H9 (cell line): Measurements from ENCODE around the gene KIRREL3. TPM values are rescaled to one million over a fixed set of nuclear protein-coding genes. Genes with fewer than 3 reads are reported as not detected.

ENCODE experiments used
- DNase-seq: peaks from one replicate; pipeline ENCODE4 v3.0.0-alpha.2; 2017
- H2AFZ ChIP-seq: one replicate; pipeline ENCODE4 v1.6.1; 2013; ENCODE audit warnings: mild to moderate bottlenecking, low read length, control low read depth, moderate library complexity
- H2AK5ac ChIP-seq: 2 replicates; pipeline ENCODE4 v1.6.1; 2013; ENCODE audit warnings: low read length, control low read depth, mixed read lengths; ENCODE audit not compliant: insufficient read length
- H2BK120ac ChIP-seq: one replicate; pipeline ENCODE4 v1.6.1; 2013; ENCODE audit warnings: low read depth, mild to moderate bottlenecking, low read length, control low read depth, inconsistent platforms; ENCODE audit not compliant: poor library complexity, severe bottlenecking
- H2BK12ac ChIP-seq: 2 replicates; pipeline ENCODE4 v1.6.1; 2013; ENCODE audit warnings: low read length, control low read depth, mixed read lengths, low read depth; ENCODE audit not compliant: insufficient read length
- H2BK15ac ChIP-seq: 2 replicates; pipeline ENCODE4 v1.6.1; 2013; ENCODE audit warnings: low read depth, low read length, control low read depth
- H2BK20ac ChIP-seq: one replicate; pipeline ENCODE4 v1.6.1; 2013; ENCODE audit warnings: low read depth, mild to moderate bottlenecking, low read length, control low read depth, inconsistent platforms; ENCODE audit not compliant: poor library complexity, severe bottlenecking
- H2BK5ac ChIP-seq: 2 replicates; pipeline ENCODE4 v1.6.1; 2013; ENCODE audit warnings: low read length, control low read depth, mixed read lengths; ENCODE audit not compliant: insufficient read length
- H3K14ac ChIP-seq: 2 replicates; pipeline ENCODE4 v1.6.1; 2013; ENCODE audit warnings: low read length, control low read depth; ENCODE audit not compliant: insufficient read depth
- H3K18ac ChIP-seq: 2 replicates; pipeline ENCODE4 v1.6.1; 2013; ENCODE audit warnings: low read depth, mild to moderate bottlenecking, mixed read lengths, low read length, control low read depth; ENCODE audit not compliant: insufficient read length
- H3K23ac ChIP-seq: 2 replicates; pipeline ENCODE4 v1.6.1; 2013; ENCODE audit warnings: low read length, control low read depth, mixed read lengths, low read depth; ENCODE audit not compliant: insufficient read length
- H3K23me2 ChIP-seq: 2 replicates; pipeline ENCODE4 v1.6.1; 2013; ENCODE audit warnings: low read depth, mild to moderate bottlenecking, mixed read lengths, low read length, control low read depth; ENCODE audit not compliant: insufficient read length, poor library complexity, severe bottlenecking
- H3K27ac ChIP-seq: 2 replicates; pipeline ENCODE4 v1.5.1; 2013; ENCODE audit warnings: low read length, control low read depth, mixed read lengths, low read depth; ENCODE audit not compliant: insufficient read length
- H3K27me3 ChIP-seq: 2 replicates; pipeline ENCODE4 v1.6.1; 2013; ENCODE audit warnings: low read length, control low read depth, inconsistent platforms; ENCODE audit not compliant: insufficient read depth
- H3K4ac ChIP-seq: 2 replicates; pipeline ENCODE4 v1.6.1; 2013; ENCODE audit warnings: low read depth, mild to moderate bottlenecking, control low read depth, inconsistent platforms, low read length, moderate library complexity
- H3K4me1 ChIP-seq: 2 replicates; pipeline ENCODE4 v1.6.1; 2013; ENCODE audit warnings: low read length, control low read depth, inconsistent platforms; ENCODE audit not compliant: insufficient read depth
- H3K4me2 ChIP-seq: 2 replicates; pipeline ENCODE4 v1.6.1; 2013; ENCODE audit warnings: low read length, control low read depth, mixed read lengths; ENCODE audit not compliant: insufficient read length, insufficient read depth
- H3K56ac ChIP-seq: 2 replicates; pipeline ENCODE4 v1.6.1; 2013; ENCODE audit warnings: low read depth, mild to moderate bottlenecking, mixed read lengths, low read length, control low read depth; ENCODE audit not compliant: insufficient read length
- H3K79me1 ChIP-seq: 2 replicates; pipeline ENCODE4 v1.6.1; 2013; ENCODE audit warnings: low read depth, mild to moderate bottlenecking, moderate library complexity, low read length, control low read depth, inconsistent platforms; ENCODE audit not compliant: insufficient read depth, poor library complexity, severe bottlenecking
- H3K79me2 ChIP-seq: 2 replicates; pipeline ENCODE4 v1.6.1; 2013; ENCODE audit warnings: low read length, control low read depth, inconsistent platforms; ENCODE audit not compliant: insufficient read depth
- H3K9ac ChIP-seq: 2 replicates; pipeline ENCODE4 v1.6.1; 2013; ENCODE audit warnings: low read length, control low read depth, mixed read lengths; ENCODE audit not compliant: insufficient read length; ENCODE audit errors: extremely low read depth
- H3K9me3 ChIP-seq: one replicate; pipeline ENCODE4 v1.6.1; 2013; ENCODE audit warnings: low read depth, low read length, inconsistent platforms; ENCODE audit not compliant: control insufficient read depth
- H3T11ph ChIP-seq: one replicate; pipeline ENCODE4 v1.6.1; 2013; ENCODE audit warnings: mild to moderate bottlenecking, low read length, control low read depth, inconsistent platforms
- H4K20me1 ChIP-seq: one replicate; pipeline ENCODE4 v1.6.1; 2013; ENCODE audit not compliant: control insufficient read depth, insufficient read length, insufficient read depth
- H4K5ac ChIP-seq: 2 replicates; pipeline ENCODE4 v1.6.1; 2013; ENCODE audit warnings: low read depth, mild to moderate bottlenecking, mixed read lengths, low read length, control low read depth; ENCODE audit not compliant: insufficient read length
- H4K8ac ChIP-seq: replicated peaks from 2 replicates; pipeline ENCODE4 v1.6.1; 2013; ENCODE audit warnings: low read length, control low read depth, mixed read lengths, low read depth; ENCODE audit not compliant: insufficient read length
- H4K91ac ChIP-seq: 2 replicates; pipeline ENCODE4 v1.6.1; 2013; ENCODE audit warnings: low read depth, mild to moderate bottlenecking, moderate library complexity, mixed read lengths, low read length, control low read depth; ENCODE audit not compliant: insufficient read length
- H3K27ac Mint-ChIP-seq, 3 experiments: 2 replicates in 2 of 3; 3 replicates in 1 of 3; pipeline ENCODE4 v1.8.0; 2020 to 2021; ENCODE audit warnings: mixed read lengths in 3 of 3, mild to moderate bottlenecking in 1 of 3, moderate library complexity in 1 of 3
- H3K27me3 Mint-ChIP-seq: 2 replicates; pipeline ENCODE4 v1.8.0; 2021; ENCODE audit warnings: low read depth, mild to moderate bottlenecking, moderate library complexity, mixed read lengths
- H3K36me3 Mint-ChIP-seq, 3 experiments: 2 replicates in 2 of 3; 3 replicates in 1 of 3; pipeline ENCODE4 v1.8.0; 2020 to 2021; ENCODE audit warnings: low read depth in 3 of 3, mixed read lengths in 3 of 3; ENCODE audit not compliant: insufficient read depth in 1 of 3
- H3K4me1 Mint-ChIP-seq, 2 experiments: 2 replicates each; pipeline ENCODE4 v1.8.0; 2020; ENCODE audit warnings: mixed read lengths in 2 of 2
- H3K4me3 Mint-ChIP-seq, 2 experiments: 2 replicates in 1 of 2; 3 replicates in 1 of 2; pipeline ENCODE4 v1.8.0; 2020 to 2021; ENCODE audit warnings: mild to moderate bottlenecking in 2 of 2, mixed read lengths in 2 of 2, moderate library complexity in 1 of 2
- H3K9me3 Mint-ChIP-seq, 2 experiments: 2 replicates in 1 of 2; 3 replicates in 1 of 2; pipeline ENCODE4 v1.8.0; 2020; ENCODE audit warnings: mild to moderate bottlenecking in 2 of 2, mixed read lengths in 2 of 2, moderate library complexity in 1 of 2
- WGBS: extraction: QIAGEN DNeasy Blood & Tissue Kit; methylation state at CpG from one replicate; pipeline ENCODE4 v1.1.7; 2013; ENCODE audit warnings: missing lambda C conversion rate, low lambda C conversion rate, mixed read lengths; ENCODE audit not compliant: insufficient read length; ENCODE audit errors: extremely low coverage; 5-methylcytosine and 5-hydroxymethylcytosine counted together
- total RNA-seq: library from RNA; stranded (reverse); gene quantifications from 2 replicates; pipeline ENCODE4 v1.2.1, GENCODE V29; 2021
- TF ChIP-seq, protein P1 (sequence below): fragments of 200-600 bp; sonication (generic); conservative IDR thresholded peaks from 3 replicates; pipeline ENCODE4 v1.8.0; 2021; ENCODE audit warnings: antibody characterized with exemption, mild to moderate bottlenecking

Gene KIRREL3
- total RNA-seq, 1 experiment from 2014 or later, result 0.17 TPM

DNA sequence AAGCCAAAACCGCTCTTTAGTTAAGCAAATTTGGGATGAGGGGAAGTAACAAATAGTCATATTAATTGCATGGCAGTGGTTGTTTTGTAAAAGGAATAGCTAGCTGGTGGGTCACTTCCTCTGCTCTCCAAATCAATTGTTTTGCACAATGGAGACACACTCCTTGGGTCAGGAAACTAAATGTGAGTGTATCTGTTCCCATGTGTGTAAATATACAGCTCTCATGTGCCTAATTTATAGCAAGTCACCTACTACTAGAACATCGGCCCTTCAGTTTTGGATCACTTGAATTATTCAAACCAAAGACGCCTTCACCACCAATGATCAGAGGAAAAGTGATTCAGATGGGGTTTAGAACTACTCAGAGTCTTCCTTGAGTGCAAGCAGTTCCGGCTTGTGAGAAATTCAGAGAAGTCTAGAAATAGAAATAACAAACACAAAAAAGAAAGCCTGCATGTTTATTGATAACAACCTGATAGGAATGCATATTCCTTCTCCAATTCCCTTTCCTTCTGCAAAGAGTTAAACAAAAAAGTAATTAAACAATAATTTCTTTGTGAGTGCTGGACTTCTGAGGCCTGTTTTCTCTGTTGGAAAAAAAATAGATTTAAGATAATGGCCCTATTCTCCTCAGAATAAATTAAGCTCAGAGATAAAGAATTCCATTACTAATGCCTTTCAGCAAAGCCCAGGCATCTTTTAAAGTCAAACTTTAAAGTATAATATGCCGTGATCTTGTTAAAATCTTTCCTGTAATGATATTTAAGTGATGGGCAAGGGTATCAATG lies 100.4 kb downstream of the KIRREL3 start:
- Histone ChIP-seq H4K8ac (no peak overlapping the region), H4K91ac (no peak overlapping the region), H2AK5ac (no peak overlapping the region), H3K79me2 (no peaks in the 10 kb centered on the region), H3K4ac (no peak overlapping the region), H2AFZ (no peak overlapping the region), H3T11ph (no peak overlapping the region), H3K27me3 (no peaks in the 10 kb centered on the region), H3K14ac (no peak overlapping the region), H3K56ac (no peak overlapping the region), H3K23me2 (no peaks in the 10 kb centered on the region), H2BK20ac (no peak overlapping the region), H3K9me3 (no peaks in the 10 kb centered on the region), H3K27ac (no peak overlapping the region), H3K79me1 (no peaks in the 10 kb centered on the region), H2BK15ac (no peak overlapping the region), H2BK5ac (no peak overlapping the region), H3K4me1 (peaks cover 11% of the 10 kb centered on the region; the same call in 1 of the 2 replicates), H4K5ac (no peak overlapping the region), H3K23ac (no peak overlapping the region), H3K4me2 (no peak overlapping the region), H2BK120ac (no peak overlapping the region), H2BK12ac (no peak overlapping the region), H4K20me1 (no peaks in the 10 kb centered on the region), H3K18ac (no peak overlapping the region), H3K9ac (no peak overlapping the region)
- no peak overlapping the region for H3K4me3 Mint-ChIP-seq
- H3K27ac Mint-ChIP-seq, result peak overlapping the region in 2 of 3 experiments; percentile 10 to 14; a peak in 1 of 7 replicates
- peaks cover 25% of the 10 kb centered on the region in 2 experiments for H3K4me1 Mint-ChIP-seq
- H3K9me3 Mint-ChIP-seq, result peaks cover 0 to 11% of the 10 kb centered on the region in 2 experiments; a peak in 3 of 5 replicates
- peaks cover 2% of the 10 kb centered on the region for H3K27me3 Mint-ChIP-seq
- WGBS, result no CpG with 5 or more reads among the region's 5 CpGs
- DNase-seq, result no peak
- TF ChIP-seq, protein P1, sequence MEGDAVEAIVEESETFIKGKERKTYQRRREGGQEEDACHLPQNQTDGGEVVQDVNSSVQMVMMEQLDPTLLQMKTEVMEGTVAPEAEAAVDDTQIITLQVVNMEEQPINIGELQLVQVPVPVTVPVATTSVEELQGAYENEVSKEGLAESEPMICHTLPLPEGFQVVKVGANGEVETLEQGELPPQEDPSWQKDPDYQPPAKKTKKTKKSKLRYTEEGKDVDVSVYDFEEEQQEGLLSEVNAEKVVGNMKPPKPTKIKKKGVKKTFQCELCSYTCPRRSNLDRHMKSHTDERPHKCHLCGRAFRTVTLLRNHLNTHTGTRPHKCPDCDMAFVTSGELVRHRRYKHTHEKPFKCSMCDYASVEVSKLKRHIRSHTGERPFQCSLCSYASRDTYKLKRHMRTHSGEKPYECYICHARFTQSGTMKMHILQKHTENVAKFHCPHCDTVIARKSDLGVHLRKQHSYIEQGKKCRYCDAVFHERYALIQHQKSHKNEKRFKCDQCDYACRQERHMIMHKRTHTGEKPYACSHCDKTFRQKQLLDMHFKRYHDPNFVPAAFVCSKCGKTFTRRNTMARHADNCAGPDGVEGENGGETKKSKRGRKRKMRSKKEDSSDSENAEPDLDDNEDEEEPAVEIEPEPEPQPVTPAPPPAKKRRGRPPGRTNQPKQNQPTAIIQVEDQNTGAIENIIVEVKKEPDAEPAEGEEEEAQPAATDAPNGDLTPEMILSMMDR, result no peak
- peaks cover 0 to 8% (median 0%) of the 10 kb centered on the region in 3 experiments; a peak in 2 of 7 replicates for H3K36me3 Mint-ChIP-seq
